ENCODE data around the gene GRK7.

Gene GRK7, protein sequence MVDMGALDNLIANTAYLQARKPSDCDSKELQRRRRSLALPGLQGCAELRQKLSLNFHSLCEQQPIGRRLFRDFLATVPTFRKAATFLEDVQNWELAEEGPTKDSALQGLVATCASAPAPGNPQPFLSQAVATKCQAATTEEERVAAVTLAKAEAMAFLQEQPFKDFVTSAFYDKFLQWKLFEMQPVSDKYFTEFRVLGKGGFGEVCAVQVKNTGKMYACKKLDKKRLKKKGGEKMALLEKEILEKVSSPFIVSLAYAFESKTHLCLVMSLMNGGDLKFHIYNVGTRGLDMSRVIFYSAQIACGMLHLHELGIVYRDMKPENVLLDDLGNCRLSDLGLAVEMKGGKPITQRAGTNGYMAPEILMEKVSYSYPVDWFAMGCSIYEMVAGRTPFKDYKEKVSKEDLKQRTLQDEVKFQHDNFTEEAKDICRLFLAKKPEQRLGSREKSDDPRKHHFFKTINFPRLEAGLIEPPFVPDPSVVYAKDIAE (N-terminal part only)

GRCh38 chr3:141763088-141763750 is at the start of gene GRK7:
Gene GRK7 (plus strand): TSS chr3:141763408. CDS start chr3:141778285, 14,877 bp downstream.
- DNase-seq (ENCODE audit: low spot score) = peak; percentile 23

DNA sequence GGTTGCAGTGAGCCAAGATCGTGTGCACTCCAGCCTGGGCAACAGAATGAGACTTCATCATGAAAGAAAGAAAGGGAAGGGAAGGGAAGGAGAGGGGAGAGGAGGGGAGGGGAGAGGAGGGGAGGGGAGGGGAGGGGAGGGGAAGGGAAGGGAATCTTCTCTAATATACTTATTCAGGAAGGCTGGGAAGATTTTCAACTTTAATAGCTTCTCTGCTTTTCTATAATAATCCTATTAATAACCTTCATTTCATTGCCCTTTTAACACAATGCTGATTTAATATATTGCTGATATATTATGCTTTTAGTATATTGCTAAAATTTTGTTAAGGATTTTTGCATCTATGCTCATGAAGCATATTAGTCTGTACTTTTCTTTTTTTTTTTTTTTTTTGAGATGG is 48.5 kb upstream of the GRK7 start:
- DNase-seq (ENCODE audit: low spot score) = no peak

DNA sequence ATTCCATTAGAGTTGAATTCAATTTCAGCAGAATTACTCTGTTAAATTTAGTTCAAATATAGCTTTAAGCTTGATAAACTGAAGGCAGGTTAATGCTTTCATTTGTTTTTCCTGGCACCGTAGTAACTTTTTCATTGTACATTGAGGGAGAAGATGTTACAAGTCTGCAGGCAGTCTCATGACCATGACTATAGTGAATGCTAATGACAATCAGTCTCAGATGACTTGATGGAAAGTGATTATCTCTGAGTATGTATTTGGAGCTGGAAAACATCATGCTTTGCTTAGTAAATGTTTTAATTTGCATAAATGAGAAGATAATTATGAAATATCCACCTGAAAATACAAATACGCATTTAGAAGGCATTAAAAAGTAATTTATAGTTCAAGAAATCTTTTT is 41.1 kb upstream of the GRK7 start:
- DNase-seq (ENCODE audit: low spot score) = no peak

DNA sequence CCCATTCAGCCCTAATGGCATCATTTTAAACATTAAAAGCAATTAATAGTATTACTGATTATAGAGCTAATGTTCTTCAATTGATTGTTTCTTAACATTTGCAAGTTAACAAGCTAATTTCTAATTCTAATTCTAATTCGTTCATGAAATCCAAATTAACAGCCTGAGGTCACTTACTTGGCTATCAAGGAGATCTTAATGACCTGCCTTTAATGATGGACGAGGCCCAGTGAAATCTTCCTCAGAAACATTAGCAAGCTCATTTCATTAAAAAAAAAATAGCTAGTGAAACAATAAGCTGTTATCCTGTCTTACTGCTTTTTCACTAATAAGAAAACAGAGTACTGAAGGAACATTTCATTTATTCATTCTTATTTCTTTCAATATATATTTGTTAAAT is 40.6 kb upstream of the GRK7 start:
- no peak for DNase-seq (ENCODE audit: low spot score)

GRCh38 chr3:141723255-141723654 is 40.0 kb upstream of the GRK7 start:
- no peak for DNase-seq (ENCODE audit: low spot score)

- DNase-seq (ENCODE audit: low spot score) = no peak
Observed at GRCh38 chr3:141724186-141724585, 39.0 kb upstream of the GRK7 start.

GRCh38 chr3:141725036-141725435 is 38.2 kb upstream of the GRK7 start:
- DNase-seq (ENCODE audit: low spot score) = no peak

GRCh38 chr3:141726483-141726882 is 36.7 kb upstream of the GRK7 start:
- DNase-seq (ENCODE audit: low spot score) = no peak

DNA sequence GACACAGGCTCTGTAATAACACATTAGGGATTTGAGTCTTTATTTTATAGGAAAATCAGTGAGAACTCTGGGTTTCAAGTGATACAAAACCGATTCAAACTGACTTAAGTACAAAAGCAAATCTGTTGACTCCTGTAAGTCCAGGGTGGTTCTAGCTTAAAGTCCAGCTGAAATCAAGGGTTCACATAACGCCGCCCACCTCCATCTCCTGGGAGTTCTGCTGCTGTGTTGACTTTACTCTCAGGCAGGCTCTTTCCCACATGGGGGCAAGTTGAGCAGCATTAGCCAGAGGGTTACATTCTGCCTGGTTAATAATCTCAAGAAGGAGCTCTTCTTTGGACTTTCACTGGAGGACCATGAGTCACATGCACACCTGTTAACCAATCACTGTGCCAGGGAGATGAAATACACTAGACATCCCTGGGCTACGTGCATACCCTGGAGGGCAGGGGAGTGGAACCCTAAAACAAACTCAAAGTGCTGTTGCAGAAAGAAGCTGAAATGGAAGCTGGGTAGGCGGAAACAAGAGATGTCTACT is 34.8 kb upstream of the GRK7 start:
- no peak for DNase-seq (ENCODE audit: low spot score)

GRCh38 chr3:141729240-141729639 is 34.0 kb upstream of the GRK7 start:
- no peak for DNase-seq (ENCODE audit: low spot score)

GRCh38 chr3:141735176-141735575 is 28.0 kb upstream of the GRK7 start:
- no peak for DNase-seq (ENCODE audit: low spot score)

- no peak for DNase-seq (ENCODE audit: low spot score)
Observed at GRCh38 chr3:141735770-141736465, 27.3 kb upstream of the GRK7 start.

GRCh38 chr3:141737093-141737492 is 26.1 kb upstream of the GRK7 start:
- DNase-seq (ENCODE audit: low spot score) = no peak

- no peak for DNase-seq (ENCODE audit: low spot score)
Observed at GRCh38 chr3:141737678-141738021, 25.6 kb upstream of the GRK7 start.

DNA sequence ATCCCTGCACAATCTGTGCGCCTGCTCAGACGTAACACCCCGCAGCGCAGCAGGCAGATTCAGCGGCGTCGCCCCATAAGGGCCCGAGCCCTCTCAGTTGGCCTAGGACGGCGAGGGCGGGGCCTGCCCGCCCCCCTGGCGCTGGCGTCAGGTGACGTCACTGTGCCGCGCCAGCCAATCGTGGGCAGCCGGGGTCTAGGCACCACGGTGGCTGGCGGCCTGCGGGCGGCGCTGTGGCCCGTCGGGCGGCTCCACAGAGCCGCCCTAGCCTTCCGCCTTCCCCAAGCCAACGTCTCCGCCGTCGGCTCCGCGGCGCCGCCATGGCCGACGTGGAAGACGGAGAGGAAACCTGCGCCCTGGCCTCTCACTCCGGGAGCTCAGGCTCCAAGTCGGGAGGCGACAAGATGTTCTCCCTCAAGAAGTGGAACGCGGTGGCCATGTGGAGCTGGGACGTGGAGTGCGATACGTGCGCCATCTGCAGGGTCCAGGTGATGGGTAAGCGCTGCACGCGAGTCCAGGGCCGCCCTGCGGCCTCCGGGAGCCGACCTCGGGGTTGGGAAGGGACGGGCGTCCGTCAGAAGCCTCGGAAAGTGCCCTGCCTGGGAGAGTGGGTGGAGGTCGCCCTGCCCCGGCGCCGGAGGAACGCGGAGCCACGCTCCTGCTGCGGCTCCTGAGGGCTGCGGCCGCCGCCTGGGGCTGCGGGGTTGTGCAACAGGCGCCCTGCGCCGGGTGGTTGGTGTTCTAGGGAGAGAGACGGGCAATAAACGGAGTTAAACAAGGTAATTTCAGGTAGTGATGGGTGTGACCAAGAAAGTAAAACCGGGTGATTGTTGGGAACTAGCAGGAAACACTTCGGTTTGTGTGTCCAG is 25.0 kb upstream of the GRK7 start, which contains the start of gene RNF7:
Gene RNF7 (plus strand): TSS at position 277 of the 869 bp plus-strand sequence. CDS start 44 bp downstream, at position 321.
- peak; percentile 97 for DNase-seq (ENCODE audit: low spot score)

- DNase-seq (ENCODE audit: low spot score) = peak; percentile 47
Observed at GRCh38 chr3:141738891-141739363, 24.3 kb upstream of the GRK7 start.

GRCh38 chr3:141739731-141740130 is 23.5 kb upstream of the GRK7 start:
- DNase-seq (ENCODE audit: low spot score) = no peak

GRCh38 chr3:141740349-141740748 is 22.9 kb upstream of the GRK7 start:
- peak; percentile 33 for DNase-seq (ENCODE audit: low spot score)

DNA sequence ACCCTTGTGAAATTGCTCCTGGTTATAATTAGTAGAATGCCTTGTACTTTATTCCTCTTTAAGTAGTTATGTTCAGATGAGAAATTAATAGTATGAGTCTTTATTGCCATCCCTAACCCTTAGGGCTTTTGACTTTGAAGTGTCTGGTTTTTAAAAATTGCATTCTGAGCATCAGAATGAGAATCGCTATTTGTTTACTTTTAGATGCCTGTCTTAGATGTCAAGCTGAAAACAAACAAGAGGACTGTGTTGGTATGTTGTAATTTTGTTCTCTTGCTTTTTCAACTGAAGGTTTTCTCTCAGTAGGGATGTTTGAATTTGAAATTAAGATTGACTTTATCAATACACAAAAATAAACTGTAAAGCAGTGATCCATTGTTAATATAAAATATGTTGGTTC is 19.9 kb upstream of the GRK7 start:
- DNase-seq (ENCODE audit: low spot score) = no peak

DNA sequence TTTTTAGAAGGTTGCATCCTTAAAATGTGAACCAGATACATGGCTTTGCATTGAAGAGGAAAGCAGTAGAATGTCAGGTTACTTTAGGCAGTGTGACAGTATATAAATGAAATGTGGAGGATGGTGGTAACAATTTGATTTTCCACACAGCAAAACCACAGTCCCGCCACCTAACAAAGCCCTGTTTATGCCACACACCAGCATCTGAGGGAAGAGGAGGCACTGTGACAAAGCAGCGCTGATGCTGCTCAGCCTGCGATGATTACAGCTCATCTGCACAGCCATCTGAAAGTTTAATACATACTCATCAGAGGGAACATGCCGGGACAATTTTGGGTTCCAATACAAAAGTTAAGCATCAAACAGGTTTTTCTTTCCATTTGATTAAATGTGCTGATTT is 16.2 kb upstream of the GRK7 start:
- DNase-seq (ENCODE audit: low spot score) = no peak

DNA sequence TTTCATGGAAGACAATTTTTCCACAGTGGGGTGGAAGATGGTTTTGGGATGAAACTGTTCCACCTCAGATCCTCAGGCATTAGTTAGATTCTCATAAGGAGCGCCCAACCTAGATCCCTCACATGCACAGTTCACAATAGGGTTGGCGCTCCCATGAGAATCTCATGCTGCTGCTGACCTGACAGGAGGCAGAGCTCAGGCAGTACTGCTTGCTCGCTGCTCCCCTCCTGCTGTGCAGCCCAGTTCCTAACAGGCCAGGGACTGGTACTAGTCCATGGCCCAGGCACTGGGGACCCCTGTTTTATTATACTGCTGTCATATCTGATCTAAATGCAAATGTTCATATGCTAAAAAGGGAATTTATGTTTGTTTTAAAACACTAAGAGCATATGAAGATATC is 9.8 kb upstream of the GRK7 start:
- no peak for DNase-seq (ENCODE audit: low spot score)
